ENCODE results near the gene GLDN.

DNA sequence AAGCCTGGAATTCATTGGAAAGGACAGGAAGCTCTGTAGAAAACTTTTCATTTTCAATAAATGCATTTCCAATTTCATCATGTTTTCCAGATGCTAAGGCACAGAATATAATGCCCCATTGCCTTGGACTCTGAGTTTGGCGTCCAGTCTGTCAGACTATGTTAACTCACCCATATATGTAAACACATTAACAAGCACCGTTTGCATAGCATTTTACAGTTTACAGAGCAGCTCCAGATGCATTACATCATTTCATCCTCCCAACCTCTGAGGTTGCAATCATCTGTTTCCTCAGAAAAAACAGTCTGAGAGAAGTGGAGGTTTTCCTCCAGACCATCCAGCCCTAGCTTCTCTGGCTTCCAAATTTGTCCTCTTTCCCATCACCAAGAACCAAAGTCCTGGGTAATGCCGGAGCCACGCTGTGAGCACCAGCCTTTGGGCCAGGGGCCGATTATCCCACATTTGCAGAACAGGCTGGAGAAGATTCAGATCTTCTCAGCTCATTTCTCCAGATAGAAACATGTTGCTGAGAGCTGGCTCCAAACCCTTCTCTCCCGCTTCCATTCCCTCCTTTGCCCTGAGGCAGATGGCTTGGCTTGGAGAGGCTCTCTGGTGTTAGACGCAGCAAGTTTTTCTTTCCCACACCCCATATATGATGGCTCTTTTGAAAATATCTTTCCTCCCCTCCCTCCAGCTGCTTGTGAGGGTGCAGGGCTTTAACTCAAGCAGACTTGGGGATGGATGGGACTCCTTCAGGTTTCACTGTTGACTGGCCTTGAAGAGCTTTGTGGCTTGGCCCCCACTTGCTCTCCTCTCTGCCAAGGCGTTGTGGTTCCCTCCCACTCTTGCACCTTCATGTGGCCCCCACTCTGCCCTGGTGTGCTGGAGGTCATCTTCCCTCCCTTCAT, 29.0 kb upstream of the GLDN start:
- TF ChIP-seq RFX5 (IDR thresholded peaks at IDR 0.05; ENCODE audit: borderline replicate concordance, low read depth, low read length): no peak
- no peak for TF ChIP-seq EZH2 (IDR thresholded peaks at IDR 0.05; ENCODE audit: low read depth, low read length, severe bottlenecking)
- no peak for TF ChIP-seq CTCF (IDR thresholded peaks at IDR 0.05; ENCODE audit: control extremely low read depth in 1 of 3, insufficient read depth in 1 of 3, low read depth in 1 of 3, low read length in 3 of 3)
